PC-3 (cell line): Measurements from ENCODE around the gene PCSK2.

Source experiments
- CTCF ChIP-seq: fragments of 300-600 bp; sonication (generic); conservative IDR thresholded peaks from 2 replicates; pipeline ENCODE4 v1.5.1; 2017; ENCODE audit warnings: antibody characterized with exemption, low read depth, mild to moderate bottlenecking, low read length
- EZH2 ChIP-seq: fragments of 300-600 bp; sonication (generic); IDR thresholded peaks from one replicate; pipeline ENCODE4 v1.6.1; 2017; ENCODE audit warnings: antibody characterized with exemption, mild to moderate bottlenecking, low read length; ENCODE audit not compliant: unreplicated experiment

GRCh38 chr20:17300113-17300512 is 73.3 kb downstream of the PCSK2 start:
- no peak for TF ChIP-seq CTCF
- no peak for TF ChIP-seq EZH2
